HG03439 (cell line): Measurements from ENCODE around the gene ATG7.
"Not testable (repeated sequence)": the region's sequence is repeated elsewhere in the genome, so short reads cannot be mapped to it uniquely, and the experiment has no call there.

ENCODE experiments used
- ATAC-seq: cut with Tn5 transposase; IDR thresholded peaks from one replicate; pipeline ENCODE4 v1.9.1; 2021; ENCODE audit warnings: mild to moderate bottlenecking, moderate library complexity; ENCODE audit not compliant: unreplicated experiment

The ATG7 gene

DNA sequence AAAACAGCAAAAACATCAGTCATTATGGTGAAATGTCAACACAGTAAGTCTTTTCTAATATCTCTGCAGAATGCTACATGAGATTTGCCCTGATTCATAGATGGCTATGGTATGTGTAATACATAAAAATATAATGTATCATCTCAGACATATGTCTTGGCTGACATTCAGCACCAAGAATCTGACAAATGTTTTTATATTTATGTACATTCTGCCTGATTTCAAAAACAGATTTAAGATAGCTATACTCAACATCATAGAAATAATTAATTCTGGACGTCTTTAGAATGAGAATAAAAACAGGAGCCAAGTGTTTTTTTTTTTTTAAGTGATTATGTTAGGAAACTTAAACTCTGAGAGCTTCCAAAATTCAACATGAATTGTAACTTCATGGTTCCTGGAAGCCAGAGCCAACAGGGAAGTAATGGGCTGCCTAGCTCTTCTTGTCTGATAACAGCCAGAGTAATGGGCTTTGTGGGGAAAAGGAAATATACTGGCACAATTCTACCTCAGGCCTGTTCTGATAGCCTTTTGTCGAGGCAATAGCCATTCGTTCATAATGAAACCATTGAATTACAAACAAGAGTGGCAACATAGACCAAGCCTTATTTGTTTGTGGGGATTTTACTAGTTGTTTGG is 187.1 kb downstream of the ATG7 start:
- no peak for ATAC-seq

GRCh38 chr3:11461226-11461625 is 189.0 kb downstream of the ATG7 start:
- no peak for ATAC-seq

DNA sequence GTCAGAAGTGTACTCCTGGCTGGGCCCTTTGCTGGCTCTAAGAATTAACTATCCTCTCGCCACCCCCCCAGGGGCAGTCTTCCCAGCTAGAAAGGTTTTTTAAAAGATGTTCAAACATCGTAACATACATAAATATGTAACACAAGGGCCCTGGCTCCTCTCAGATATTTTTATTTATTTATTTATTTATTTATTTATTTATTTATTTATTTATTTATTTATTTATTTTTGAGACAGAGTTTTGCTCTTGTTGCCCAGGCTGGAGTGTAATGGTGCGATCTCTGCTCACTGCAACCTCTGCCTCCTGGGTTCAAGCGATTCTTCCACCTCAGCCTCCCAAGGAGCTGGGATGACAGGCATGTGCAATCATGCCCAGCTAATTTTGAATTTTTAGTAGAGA is 190.5 kb downstream of the ATG7 start:
- ATAC-seq: not testable (repeated sequence)

- ATAC-seq: no peak
Measured at GRCh38 chr3:11463591-11463990, 191.4 kb downstream of the ATG7 start.

- ATAC-seq: no peak
Measured at GRCh38 chr3:11464356-11464755, 192.2 kb downstream of the ATG7 start.

GRCh38 chr3:11465744-11466616 is 193.8 kb downstream of the ATG7 start:
- ATAC-seq: no peak

DNA sequence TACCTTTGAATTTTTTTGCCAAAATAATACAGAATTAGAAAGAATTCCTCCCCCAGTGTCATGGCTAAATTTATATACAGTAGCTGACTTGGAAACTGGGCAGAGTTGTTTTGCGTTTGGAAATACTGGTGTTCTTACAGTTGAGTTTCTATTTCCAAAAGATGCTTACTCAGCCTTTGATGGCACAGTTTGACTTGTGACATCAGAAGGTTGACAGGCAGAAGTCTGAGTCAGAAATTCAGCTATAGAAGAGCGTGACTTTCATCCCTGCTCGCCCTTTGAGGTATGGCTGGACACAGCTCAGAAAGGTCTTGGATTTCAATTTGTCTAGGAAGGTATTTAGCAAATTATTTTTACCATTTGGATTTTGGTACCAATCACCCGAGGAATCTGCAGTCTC is 195.7 kb downstream of the ATG7 start:
- ATAC-seq: no peak

DNA sequence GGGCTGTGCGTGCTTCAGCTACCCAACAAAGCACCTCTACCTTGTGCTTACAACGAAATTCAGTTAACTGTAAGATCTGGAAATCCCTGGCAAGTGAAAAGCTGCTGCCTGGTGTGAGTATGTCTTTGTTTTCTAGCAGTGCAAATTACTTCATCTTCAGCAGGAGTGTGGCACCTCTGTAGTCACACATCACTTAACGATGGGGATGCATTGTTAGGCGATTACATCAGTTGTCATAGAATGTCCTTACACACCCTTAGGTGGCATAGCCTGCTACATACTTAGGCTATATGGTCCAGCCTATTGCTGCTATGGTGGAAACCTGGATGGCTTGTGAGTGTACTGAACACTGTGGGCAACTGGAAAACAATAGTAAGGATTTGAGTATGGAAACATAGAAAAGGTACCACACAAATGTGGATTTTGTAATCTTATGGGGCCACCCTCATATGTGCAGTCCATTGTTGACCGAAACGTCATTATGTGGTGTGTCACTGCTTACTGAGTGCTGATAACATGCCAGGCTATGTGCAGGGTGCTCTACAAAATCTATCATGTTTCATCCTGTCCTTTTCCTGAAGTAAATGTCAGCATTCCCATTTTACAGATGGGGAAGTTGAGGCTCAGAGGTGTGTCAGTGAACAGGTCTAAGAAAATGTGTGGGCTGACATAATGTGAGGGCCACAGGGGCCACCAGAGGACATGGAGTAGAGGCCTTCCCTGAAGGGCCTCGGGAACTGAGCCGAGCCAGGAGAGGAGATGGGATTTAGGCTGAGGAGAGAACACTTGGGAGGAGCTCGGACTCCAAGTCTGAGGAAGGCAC is 198.0 kb downstream of the ATG7 start:
- ATAC-seq: no peak

DNA sequence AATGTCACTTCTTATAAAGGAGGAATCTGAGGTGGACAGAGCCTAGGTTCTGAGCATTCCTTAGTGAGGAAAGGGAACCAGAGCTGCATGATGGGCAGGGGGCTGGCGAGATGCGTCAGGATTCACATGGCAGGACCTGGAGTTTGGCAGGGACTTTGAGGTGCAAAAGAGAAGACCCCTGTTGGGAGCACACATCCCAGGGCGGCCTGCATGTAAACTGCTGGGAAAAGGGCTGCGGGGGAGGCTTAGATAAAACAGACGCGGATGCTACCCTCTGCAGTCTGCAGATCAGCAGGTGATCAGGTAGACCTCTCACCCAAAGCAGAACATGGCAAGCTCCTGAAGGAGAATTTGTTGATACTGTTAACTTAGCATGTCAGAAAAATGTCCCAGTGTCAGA is 203.1 kb downstream of the ATG7 start:
- ATAC-seq: no peak

GRCh38 chr3:11476735-11477144 is 204.5 kb downstream of the ATG7 start:
- ATAC-seq: no peak

- no peak for ATAC-seq
Measured at GRCh38 chr3:11477407-11477911, 205.3 kb downstream of the ATG7 start.

DNA sequence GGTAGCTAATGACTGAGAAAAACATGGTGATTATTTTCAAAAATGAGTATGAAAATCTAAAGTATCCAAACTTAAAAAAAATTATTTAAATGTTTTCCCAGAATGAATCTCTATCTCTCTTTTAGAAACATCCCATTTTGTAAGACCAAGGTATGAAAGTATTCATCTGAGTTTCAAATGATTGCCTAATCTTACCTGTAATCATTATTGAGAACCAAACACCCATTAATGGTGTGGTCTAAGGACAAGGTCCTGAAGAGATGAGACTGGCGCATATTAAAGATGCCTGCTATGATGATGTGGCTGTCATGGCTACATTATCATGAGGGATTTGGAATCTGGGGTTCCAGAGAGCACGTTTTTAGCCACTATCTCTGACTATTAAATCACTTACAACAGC is 206.0 kb downstream of the ATG7 start:
- no peak for ATAC-seq

DNA sequence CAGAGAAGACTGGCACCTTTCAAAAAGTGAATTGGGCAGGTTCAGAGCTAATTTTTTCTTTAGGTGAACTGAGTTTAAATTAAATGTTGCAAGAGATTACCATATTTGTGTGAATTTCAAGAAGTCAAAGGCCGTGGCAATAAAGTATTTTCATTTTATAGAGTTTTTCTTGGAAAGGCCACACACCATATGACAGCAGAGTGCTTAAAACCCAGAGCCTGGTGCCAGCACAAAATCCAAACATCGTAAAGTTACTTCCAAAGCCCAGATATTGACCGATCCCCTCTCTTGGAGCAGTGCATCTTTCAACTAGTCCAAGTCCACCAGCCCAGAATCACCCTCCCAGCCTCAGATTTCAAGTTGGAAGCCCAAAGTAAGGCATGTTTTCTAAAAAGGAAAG is 207.0 kb downstream of the ATG7 start:
- ATAC-seq: no peak

DNA sequence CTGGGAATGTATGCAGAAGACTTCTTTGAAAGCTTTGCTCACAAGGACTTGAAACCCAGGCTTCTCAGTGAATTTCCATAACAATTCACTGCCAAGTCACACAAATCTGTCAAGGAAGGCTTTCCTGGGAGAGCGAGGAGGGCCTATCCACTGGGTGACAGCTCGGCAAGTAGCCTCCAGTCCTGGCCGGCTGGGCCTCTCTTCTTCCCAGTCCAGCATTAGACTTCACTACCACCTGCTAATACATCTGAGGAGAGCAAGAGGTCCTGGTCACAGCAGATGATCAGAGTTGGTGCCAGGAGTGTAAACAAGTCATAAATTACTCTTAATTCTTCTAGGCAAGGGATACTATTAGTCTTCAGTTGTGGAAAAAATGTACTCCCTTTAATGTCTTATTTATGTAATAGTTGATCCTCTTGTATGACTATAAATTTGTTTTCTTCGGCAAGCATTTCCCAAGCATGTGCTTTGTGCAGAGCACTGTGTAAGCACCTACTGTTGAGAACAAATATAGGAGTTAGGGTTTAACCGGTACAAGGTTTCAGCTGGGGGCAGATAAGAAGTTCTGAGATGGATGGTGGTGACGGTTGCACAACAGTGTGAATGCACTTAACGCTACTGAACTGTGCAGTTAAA is 208.6 kb downstream of the ATG7 start:
- ATAC-seq: no peak

DNA sequence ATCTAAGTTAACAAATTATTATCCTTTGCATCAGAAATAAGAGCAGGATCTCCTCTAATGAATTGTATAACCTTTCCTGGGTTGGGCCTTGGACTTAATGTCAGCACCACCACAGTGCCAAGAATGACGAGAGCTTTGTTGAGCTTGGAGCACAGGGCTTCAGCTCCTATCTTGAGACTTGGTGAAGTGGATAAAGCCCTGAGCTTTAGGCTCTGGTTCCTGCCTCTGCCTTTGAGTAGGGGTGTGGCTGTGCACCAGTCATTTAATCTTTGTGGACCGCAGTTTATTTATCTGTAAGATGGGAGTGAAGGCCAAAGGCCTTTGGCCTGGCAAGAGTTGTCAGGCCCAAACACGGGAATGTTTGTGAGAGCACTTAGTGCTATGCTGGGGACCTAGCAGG is 209.4 kb downstream of the ATG7 start:
- no peak for ATAC-seq

GRCh38 chr3:11482021-11482420 is 209.8 kb downstream of the ATG7 start:
- no peak for ATAC-seq

GRCh38 chr3:11488356-11488755 is 216.2 kb downstream of the ATG7 start:
- ATAC-seq: not testable (repeated sequence)

GRCh38 chr3:11494131-11494916 is 222.1 kb downstream of the ATG7 start:
- no peak for ATAC-seq

DNA sequence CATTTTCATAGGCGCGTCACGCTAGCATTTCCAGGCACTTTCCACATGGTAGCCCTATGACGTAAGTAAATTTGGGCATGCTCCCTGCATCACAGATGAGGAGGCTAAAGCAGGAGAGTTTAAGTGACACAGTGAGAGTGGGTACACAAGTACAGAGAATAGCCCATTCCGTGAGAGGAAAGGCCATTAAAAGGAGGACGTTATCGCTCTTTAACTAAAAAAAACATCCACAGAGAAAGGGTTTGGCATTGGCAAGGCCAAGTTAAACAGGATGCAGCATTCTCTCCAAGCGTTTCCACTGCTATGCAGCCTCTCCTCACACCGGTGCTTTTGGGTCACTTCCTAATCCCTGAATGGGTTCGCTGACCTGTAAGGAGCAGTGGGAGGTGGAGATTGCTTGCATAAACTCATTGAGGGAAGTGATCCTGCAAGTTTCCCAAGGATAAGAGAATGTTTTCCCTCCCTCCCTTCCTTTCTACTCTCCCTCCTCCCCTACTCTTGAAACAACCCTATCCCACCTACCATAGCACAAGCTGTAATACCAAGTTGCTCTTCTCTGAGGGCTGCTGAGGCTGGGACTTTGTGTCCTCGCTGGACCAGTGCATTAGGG is 223.9 kb downstream of the ATG7 start:
- ATAC-seq: no peak

DNA sequence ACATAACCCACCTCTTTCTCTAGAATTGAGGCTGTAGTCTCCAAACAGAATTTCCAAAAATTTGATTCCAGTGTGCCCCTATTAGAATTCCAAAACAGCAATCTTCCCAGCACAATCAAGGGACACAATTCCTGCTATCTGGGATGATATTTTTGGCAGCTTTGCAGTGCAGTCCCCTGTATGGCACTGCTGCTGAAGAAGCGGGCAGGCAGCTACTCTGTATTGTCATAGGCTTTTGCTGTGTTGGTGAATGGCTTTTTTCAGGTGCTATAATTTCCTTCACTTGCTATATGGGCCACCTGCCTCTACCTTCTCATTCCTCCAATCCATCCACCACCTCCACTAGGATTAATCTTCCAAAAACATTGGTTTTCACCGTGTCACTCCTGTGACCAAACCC is 226.0 kb downstream of the ATG7 start:
- no peak for ATAC-seq
